DMS114 treated with DMSO at 0.1 percent for 48 hours (cell line): ENCODE data around the gene PCK2.
"Not testable (repeated sequence)": the region's sequence is repeated elsewhere in the genome, so short reads cannot be mapped to it uniquely, and the experiment has no call there.

Source experiments
- DNase-seq: peaks from one replicate; lab custom pipeline; 2025; ENCODE audit not compliant: unreplicated experiment; lab: John Stamatoyannopoulos, UW

Gene PCK2

DNA sequence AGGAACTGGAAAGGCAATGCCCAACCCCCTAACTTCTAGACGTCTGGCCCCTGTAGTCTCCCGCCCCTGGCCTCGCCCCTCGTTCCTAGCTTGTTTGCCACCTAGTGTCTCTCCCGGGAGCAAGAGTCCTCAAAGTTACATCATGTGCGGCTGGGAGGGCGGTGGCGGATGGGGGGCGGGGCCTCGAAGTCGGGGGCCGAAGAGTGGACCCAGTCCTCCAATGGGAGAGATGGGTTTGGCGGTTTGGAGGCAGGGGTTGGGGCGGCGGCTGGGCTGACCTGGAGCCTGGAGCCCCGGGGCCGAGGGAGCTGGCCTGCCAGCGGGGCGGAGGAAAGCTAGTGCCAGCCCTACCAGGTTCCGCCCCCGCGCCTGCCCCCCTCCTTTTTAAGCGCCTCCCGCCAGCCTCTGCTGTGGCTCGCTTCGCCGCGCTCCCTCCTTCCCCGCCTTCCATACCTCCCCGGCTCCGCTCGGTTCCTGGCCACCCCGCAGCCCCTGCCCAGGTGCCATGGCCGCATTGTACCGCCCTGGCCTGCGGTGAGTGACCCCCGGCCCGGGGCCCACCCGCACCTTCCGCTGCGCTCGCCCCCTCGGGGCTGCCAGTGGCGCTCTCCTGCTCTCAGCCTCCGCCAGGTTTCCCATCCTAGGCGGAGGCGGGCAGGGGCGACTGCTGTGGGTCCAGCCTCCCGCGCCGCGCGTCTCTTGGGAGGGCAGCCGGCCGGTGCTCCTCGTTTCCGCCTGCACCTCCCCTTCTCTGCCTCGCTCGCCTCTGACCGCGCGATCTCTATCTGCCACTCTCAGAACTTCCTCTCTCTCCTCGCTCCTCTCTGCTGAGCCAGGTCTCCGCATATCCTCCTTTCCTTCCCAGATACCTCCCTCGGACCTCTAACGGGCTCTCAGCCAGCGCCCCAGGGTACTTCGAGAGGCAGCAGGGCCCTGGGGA lies at the start of gene PCK2:
Gene PCK2, plus strand, starts transcription at position 411 of the 940 bp plus-strand sequence. Its CDS starts 95 bp downstream, at position 506.
- DNase-seq, result peak; percentile 38

- not testable (repeated sequence) for DNase-seq
These were observed 45.1 kb upstream of the PCK2 start for GRCh38 chr14:24049002-24049401.

DNA sequence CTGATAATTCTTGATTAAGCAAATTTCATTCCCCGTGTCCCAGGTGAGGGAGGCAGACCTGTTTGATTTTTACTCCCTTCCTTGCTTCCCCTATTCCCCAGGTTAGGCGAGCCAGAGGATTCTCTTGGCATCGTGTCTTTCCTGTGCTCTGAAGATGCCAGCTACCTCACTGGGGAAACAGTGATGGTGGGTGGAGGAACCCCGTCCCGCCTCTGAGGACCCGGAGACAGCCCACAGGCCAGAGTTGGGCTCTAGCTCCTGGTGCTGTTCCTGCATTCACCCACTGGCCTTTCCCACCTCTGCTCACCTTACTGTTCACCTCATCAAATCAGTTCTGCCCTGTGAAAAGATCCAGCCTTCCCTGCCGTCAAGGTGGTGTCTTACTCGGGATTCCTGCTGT lies 43.4 kb upstream of the PCK2 start:
- DNase-seq, result not testable (repeated sequence)

DNA sequence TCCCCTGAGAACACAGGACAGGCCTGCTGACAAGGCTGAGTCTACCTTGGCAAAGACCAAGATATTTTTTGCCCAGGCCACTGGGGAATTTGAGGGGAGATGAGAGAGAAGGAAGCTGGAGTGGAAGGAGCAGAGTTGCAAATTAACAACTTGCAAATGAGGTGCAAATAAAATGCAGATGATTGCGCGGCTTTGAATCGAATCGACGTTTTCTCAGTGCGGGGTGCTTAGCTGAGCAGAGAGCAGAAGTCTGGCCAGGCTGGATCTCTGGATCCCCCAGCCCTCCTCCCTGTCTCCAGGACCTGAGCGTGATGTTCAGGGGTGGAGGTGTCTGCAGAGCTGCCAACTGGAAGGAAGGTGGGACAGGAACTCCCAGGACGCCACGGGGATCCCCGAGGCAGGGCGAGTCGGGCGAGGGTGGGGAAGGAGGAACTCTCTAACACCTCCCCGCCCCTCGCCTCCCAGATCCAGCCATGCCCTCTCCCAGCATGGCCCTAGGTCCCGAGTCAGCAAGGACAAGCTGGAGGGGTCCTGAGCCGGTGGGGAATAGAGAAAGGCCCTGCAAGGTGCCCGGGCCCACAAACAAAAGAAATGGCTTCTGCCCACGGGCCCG lies 42.8 kb upstream of the PCK2 start:
- no peak for DNase-seq

DNA sequence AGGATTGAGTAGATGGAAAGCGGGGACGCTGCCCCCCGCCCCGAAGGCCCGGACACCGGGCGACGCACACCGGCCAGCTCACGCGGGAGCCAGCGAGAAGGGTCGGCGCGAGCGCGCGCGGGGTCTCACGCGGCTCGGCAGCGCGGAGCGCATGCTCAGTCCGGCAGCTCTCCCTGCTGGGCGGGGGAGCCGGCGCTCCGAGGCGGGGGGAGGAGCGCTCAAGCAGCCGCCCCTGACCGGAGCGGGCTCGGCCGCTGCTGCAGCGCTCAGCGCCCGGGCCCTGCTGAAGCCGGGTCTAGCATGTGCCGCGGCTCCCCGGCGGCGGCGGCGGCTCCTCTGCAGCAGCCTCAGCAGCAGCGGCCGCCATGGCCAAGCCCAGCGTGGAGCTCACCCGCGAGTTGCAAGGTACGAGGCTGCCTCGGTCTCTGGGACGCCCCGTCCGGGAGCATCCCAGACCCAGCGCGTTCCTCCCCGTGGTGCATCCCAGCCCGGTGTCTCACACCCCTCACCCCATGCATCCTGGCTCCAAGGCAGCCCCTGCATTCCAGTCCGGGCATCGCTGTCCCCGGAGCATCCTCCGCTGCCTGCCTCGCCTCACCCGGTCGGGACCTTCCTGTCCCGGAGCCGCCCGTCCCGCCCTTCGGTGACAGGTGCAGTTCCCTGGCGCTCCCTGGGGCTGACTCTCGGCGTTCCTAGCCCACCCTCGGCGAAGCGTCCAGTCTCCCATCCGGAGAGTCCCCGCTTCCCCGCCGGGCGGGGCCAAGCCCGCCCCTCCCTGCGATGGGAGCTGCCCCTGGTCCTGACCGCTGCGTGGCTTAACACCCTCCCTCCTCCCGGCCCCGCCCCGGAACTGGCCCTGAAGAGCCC lies 42.1 kb upstream of the PCK2 start, which contains the start of gene CARMIL3:
Gene CARMIL3, plus strand, starts transcription at position 221 of the 867 bp plus-strand sequence. Its CDS starts 145 bp downstream, at position 366.
- peak; percentile 31 for DNase-seq

DNA sequence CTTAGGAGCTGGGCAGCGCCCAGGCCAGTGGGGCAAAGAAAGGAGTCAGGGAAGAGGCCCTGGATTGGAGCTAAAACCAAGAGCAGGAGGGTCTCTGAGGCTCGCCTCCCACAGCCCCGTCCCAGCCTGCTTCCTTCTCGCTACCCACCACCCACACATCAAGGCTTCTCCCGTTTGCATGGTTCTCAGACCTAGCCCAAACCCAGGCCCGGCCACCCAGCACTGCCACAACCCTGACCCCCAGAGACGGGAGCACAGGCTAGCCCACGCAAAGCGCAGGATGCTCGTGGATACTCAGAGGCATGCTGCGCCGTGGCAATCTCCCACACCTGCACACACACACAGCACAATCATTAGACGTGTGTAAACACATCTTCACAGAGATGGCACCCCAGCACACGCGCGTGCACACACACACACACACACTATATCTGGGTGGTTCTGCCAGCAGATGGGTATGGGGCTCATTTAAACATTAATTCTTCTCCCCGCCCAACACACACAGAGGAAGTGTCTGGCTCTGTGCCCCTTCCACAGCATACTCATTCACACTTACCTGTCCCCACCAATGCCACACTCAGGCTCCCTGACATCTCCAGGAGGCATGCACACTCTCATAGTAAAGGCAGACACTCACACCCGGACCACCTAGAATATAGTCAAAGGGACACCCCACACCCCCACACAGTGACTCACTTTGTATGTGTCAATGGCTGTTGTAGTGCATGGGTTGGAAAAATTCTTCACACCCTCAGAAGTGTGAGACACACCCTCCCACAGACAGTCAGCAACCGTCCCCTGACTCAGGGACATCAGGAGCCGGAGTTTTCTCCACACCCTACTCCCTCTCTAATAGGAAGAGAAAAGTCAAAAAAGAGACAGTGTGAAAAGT lies 41.2 kb upstream of the PCK2 start:
- DNase-seq, result no peak

DNA sequence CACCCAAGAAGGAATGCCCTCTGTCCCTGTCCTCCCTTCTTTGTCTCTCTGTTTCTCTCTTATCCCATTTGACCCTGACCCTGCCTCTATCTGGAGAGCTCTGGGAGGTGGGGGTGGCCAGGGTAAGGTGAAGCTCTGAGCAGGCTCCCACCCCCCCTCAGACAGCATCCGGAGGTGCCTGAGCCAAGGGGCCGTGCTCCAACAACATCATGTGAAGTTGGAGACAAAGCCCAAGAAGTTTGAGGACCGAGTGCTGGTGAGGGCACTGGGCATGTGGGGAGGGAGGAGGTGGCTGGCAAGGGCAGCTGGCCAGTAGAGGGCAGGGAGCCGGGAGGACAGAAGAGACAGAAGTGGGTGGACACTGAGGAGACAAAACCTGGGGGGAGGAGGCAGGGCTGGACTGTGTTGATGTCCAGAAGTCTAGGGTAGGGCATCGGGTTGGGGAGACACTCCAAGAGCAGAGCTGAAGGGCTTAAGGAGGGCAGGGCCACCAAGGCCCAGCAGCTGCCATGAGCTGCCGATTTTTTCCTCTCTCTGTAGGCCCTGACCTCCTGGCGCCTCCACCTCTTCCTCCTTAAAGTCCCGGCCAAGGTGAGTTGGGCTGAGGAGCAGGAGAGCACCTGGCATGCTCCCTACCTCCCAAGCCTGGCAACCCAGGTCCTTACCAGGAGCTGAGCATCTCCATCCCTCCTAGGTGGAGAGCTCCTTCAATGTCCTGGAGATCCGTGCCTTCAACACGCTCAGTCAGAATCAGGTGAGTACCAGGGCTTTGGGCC lies 40.4 kb upstream of the PCK2 start:
- no peak for DNase-seq

GRCh38 chr14:24054324-24054641 lies 39.8 kb upstream of the PCK2 start:
- no peak for DNase-seq

DNA sequence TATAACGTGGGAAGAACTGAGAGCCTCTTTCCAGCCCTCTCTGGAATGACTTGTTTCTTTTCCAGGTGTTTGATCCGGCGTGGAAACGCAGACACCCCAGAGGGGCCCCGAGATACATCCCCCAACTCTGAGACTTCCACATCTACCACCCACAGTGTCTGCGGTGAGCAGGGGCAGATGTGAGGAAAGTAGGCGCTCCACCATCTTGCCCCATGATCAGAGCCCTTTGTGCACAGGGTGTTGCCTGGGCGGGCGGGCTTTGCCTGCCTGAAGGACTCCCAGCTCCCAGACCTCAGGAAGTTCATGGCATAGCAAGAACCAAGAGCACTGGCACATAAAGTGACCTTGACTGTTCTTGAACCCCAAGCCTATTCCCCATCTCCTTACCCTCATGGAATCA lies 39.5 kb upstream of the PCK2 start:
- DNase-seq, result no peak

DNA sequence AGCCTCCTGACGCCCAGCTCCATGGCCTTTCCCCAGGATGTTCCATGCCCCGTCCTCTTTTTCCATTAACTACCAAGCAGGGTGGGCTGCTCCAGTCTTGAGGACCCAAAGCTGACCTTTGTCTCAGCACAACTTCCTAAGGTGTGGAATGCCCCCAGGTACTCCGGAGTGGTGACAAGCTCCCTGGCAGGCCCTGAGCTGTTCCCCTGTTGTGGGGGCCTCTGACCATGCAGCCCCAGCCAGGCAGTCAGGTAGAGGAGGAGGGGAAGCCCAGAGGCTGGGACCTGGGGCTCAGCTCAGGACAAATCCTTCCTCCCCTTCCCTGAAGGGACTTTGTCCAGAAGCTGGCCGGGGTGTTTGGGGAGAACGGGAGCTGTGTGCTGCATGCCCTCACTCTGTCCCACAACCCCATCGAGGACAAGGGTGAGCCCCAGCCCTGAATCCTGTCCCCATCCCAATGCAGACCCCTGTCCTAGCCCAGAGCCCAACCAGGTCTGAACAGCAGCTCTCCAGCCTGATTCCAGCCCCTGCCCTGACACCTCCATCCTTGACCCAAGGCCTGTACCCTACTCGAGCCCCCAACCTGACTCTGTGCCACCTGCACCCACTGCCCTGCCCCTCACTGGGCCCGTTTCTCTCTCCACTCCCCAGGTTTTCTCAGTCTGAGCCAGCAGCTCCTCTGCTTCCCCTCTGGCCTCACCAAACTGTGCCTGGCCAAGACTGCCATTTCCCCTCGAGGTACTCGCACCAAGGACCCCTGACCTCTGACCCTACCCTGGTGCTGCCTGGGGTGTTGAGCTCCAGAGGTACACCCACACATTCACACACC lies 37.9 kb upstream of the PCK2 start:
- DNase-seq, result no peak

DNA sequence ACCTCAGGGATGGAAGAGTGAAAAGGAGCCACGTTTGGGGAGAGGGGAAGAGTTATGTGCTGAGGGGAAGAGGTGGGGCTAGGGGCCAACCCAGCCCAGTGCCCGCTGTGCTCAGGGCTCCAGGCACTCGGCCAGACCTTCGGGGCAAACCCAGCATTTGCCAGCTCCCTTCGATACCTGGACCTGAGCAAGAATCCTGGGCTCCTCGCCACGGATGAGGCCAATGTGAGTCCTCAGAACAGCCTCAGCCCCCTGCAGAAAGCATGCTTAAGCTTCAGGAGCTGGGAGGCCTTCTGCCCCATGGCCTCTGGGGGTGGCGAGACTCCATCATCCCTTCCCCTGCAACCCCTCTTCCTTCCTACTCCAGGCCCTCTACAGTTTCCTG lies 37.3 kb upstream of the PCK2 start:
- DNase-seq, result no peak

DNA sequence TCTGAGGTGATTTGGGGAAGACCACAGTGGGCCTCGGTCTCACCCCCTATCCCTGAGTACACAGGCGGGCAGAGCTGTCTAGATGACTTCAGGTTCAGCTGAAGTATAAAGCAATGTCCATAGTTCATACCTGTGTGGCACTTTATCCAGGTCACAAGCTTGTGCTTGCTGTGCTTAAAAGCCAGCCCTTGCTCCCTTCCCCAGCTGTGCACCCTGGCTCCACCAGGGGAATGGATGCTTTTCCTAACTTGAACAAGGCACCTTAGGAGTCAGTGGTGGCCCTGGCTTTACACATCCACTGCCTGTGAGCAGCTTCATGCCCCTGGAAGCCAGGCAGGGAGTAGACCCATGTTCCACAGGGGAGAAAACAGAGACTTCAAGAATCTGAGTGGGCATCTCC lies 36.8 kb upstream of the PCK2 start:
- DNase-seq, result no peak

DNA sequence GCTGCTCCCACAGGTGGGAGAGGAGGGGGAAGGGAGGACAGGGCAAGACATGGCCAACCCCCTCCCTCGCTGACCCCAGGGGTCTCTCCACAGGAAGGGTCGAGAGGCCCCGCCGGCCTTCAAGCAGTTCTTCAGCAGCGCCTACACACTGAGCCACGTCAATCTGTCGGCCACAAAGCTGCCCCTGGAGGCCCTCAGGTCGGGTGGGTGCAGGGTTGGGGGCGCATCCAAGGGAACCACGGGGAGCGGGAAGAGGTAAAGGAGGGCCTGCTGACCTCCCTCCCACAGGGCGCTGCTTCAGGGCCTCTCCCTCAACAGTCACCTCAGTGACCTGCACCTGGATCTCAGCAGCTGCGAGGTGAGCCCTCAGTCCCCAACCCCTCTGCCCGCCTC lies 36.2 kb upstream of the PCK2 start:
- no peak for DNase-seq

- peak; percentile 46 for DNase-seq
These were observed 35.7 kb upstream of the PCK2 start for GRCh38 chr14:24058260-24058950.

DNA sequence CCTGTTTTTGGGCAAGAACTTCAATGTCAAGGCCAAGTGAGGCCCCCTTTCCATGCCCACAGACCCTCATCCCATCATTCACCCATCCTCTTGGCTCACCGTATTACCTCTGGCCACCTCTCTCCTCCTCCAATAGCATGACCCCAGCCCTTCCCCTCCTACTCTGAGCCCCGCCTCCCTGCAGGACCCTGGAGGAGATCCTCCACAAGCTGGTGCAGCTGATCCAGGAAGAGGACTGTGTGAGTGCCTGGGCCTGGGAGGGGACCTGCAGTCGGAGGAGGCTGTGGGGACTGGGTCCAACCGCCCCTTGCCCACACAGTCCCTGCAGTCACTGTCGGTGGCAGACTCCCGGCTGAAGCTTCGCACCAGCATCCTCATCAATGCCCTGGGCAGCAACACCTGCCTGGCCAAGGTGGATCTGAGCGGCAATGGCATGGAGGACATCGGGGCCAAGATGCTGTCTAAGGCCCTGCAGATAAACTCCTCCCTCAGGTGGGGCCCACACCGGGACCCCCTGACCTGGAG lies 35.1 kb upstream of the PCK2 start:
- no peak for DNase-seq

GRCh38 chr14:24059841-24060388 lies 34.2 kb upstream of the PCK2 start:
- no peak for DNase-seq

- DNase-seq, result no peak
These were observed 33.7 kb upstream of the PCK2 start for GRCh38 chr14:24060443-24060842.
